ENCODE results near the gene TRIO. TPM values are rescaled to one million over a fixed set of nuclear protein-coding genes. Genes with fewer than 3 reads are reported as not detected.

Gene TRIO
- total RNA-seq, 1 donor = 410 TPM

GRCh38 chr5:14250748-14251701, 107.9 kb downstream of the TRIO start:
- H3K4me3 ChIP-seq (ENCODE audit: low read depth, low read length) = no peak overlapping the region
- no peak for TF ChIP-seq CTCF (IDR thresholded peaks at IDR 0.05; ENCODE audit: insufficient read depth, low read depth, low read length)
- no peak for DNase-seq (ENCODE audit: low read depth)

- no peak overlapping the region for H3K4me3 ChIP-seq (ENCODE audit: low read depth, low read length)
- no peak for DNase-seq (ENCODE audit: low read depth)
- no peak for TF ChIP-seq CTCF (IDR thresholded peaks at IDR 0.05; ENCODE audit: insufficient read depth, low read depth, low read length)
Observed at GRCh38 chr5:14251733-14252132, 108.6 kb downstream of the TRIO start.

GRCh38 chr5:14252793-14253192, 109.7 kb downstream of the TRIO start:
- TF ChIP-seq CTCF (IDR thresholded peaks at IDR 0.05; ENCODE audit: insufficient read depth, low read depth, low read length) = no peak

GRCh38 chr5:14254686-14255085, 111.5 kb downstream of the TRIO start:
- H3K4me3 ChIP-seq (ENCODE audit: low read depth, low read length) = no peak overlapping the region
- TF ChIP-seq CTCF (IDR thresholded peaks at IDR 0.05; ENCODE audit: insufficient read depth, low read depth, low read length) = no peak
- no peak for DNase-seq (ENCODE audit: low read depth)

More at GRCh38 chr5:14252793-14253192, 109.7 kb downstream of the TRIO start:
- DNase-seq (ENCODE audit: low read depth) = no peak
- no peak overlapping the region for H3K4me3 ChIP-seq (ENCODE audit: low read depth, low read length)

GRCh38 chr5:14256026-14256690, 113.0 kb downstream of the TRIO start:
- no peak overlapping the region for H3K4me3 ChIP-seq (ENCODE audit: low read depth, low read length)
- DNase-seq (ENCODE audit: low read depth) = no peak
- no peak for TF ChIP-seq CTCF (IDR thresholded peaks at IDR 0.05; ENCODE audit: insufficient read depth, low read depth, low read length)

- no peak for DNase-seq (ENCODE audit: low read depth)
- no peak for TF ChIP-seq CTCF (IDR thresholded peaks at IDR 0.05; ENCODE audit: insufficient read depth, low read depth, low read length)
- H3K4me3 ChIP-seq (ENCODE audit: low read depth, low read length) = no peak overlapping the region
Observed at GRCh38 chr5:14256756-14257393, 113.7 kb downstream of the TRIO start.
